Activated T-cell treated with anti-CD3 and anti-CD28 coated beads, Interleukin-2, amount 50 U/mL, for 4 hours (primary cell): ENCODE results near the gene CARS2. TPM values are rescaled to one million over a fixed set of nuclear protein-coding genes. Genes with fewer than 3 reads are reported as not detected.
"Not testable (repeated sequence)": the region's sequence is repeated elsewhere in the genome, so short reads cannot be mapped to it uniquely, and the experiment has no call there.

Experiments used
- ATAC-seq, 2 donors: fragments of 200-7000 bp; cut with Tn5 transposase; one replicate each; pipeline ENCODE4 v1.10.0; 2021
- DNase-seq: peaks from one replicate; pipeline ENCODE4 v3.0.0-alpha.2; 2020
- H3K27me3 Mint-ChIP-seq: one replicate; pipeline ENCODE4 v1.8.0; 2021; ENCODE audit warnings: low read depth, mixed read lengths
- H3K36me3 Mint-ChIP-seq: one replicate; pipeline ENCODE4 v1.8.0; 2022; ENCODE audit warnings: mixed read lengths; ENCODE audit not compliant: insufficient read depth
- H3K4me1 Mint-ChIP-seq: one replicate; pipeline ENCODE4 v1.8.0; 2021; ENCODE audit warnings: low read depth, mixed read lengths
- H3K4me3 Mint-ChIP-seq: one replicate; pipeline ENCODE4 v1.8.0; 2021; ENCODE audit warnings: mild to moderate bottlenecking, moderate library complexity, mixed read lengths
- H3K9me3 Mint-ChIP-seq: one replicate; pipeline ENCODE4 v1.8.0; 2021; ENCODE audit warnings: mixed read lengths
- total RNA-seq, 3 donors: library from RNA; stranded (reverse); gene quantifications; one replicate each; pipeline ENCODE4 v1.2.1, GENCODE V29; 2021

Gene CARS2
- total RNA-seq, 3 donors from 2014 or later: 72.6 to 97.4 (median 80.3) TPM

- Mint-ChIP-seq H3K4me1 (peaks cover 33% of the 10 kb centered on the region), H3K27me3 (no peaks in the 10 kb centered on the region), H3K9me3 (no peaks in the 10 kb centered on the region), H3K4me3 (no peak overlapping the region), H3K36me3 (peaks cover 41% of the 10 kb centered on the region)
- ATAC-seq: no peak
- DNase-seq: no peak
Observed at GRCh38 chr13:110699148-110700145, 6.5 kb downstream of the CARS2 start.

GRCh38 chr13:110698689-110699088, 7.2 kb downstream of the CARS2 start:
- H3K36me3 Mint-ChIP-seq: peaks cover 40% of the 10 kb centered on the region
- no peaks in the 10 kb centered on the region for H3K9me3 Mint-ChIP-seq
- H3K27me3 Mint-ChIP-seq: no peaks in the 10 kb centered on the region
- ATAC-seq (no peak), DNase-seq (no peak)
- H3K4me1 Mint-ChIP-seq: peaks cover 32% of the 10 kb centered on the region
- no peak overlapping the region for H3K4me3 Mint-ChIP-seq

DNA sequence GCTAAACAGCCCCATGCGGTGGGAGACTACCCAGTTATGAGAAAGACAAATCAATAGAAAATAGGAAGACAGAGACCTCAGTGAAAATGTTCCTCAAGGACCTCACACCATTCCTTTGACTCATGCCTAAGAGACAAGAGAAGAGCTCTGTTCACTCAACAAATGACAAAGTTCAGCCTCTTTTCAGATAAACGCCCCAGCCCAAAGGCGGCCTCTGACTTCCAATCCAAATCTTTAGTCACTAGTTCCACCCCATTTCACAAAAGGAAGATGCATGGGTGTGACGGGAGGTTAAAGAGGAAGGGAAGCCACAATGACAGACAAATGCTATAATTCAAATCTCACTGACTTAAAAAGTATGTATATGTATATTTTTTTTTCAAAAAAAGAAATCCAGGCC, 8.1 kb downstream of the CARS2 start:
- H3K4me3 Mint-ChIP-seq: no peak overlapping the region
- peaks cover 25% of the 10 kb centered on the region for H3K4me1 Mint-ChIP-seq
- peaks cover 36% of the 10 kb centered on the region for H3K36me3 Mint-ChIP-seq
- ATAC-seq: no peak
- DNase-seq: no peak
- no peaks in the 10 kb centered on the region for H3K27me3 Mint-ChIP-seq
- no peaks in the 10 kb centered on the region for H3K9me3 Mint-ChIP-seq

DNA sequence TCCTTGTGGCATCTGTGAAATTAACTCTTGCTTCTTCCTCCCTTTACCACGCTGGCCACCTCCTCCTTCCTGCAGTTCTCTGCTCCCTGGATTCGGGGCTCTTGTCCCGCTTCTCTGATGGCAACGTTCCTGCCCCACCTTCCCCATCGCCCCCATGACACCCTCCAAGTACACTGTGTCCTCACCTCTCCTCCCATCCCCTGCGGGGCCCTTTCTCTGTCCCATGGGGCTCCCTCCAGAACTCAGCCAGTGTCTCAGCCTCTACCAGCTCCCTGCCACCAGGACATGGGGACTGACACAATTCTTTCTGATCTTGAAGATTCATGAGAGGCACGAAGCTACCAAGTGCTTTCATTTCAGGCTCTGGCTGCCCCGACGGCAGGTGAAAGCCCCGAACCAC, 9.1 kb downstream of the CARS2 start:
- no peaks in the 10 kb centered on the region for H3K9me3 Mint-ChIP-seq
- DNase-seq (no peak), ATAC-seq (no peak)
- H3K4me1 Mint-ChIP-seq: peaks cover 17% of the 10 kb centered on the region
- peaks cover 30% of the 10 kb centered on the region for H3K36me3 Mint-ChIP-seq
- H3K4me3 Mint-ChIP-seq: no peak overlapping the region
- no peaks in the 10 kb centered on the region for H3K27me3 Mint-ChIP-seq

DNA sequence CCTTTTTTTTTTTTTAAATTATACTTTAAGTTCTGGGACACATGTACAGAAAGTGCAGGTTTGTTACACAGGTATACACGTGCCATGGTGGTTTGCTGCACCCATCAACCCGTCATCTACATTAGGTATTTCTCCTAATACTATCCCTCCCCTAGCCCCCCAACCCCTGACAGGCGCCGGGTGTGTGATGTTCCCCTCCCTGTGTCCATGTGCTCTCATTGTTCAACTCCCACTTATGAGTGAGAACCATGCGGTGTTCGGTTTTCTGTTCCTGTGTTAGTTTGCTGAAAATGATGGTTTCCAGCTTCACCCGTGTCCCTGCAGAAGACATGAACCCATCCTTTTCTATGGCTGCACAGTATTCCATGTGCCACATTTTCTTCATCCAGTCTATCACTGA, 10.1 kb downstream of the CARS2 start:
- not testable (repeated sequence) for DNase-seq, H3K4me3 Mint-ChIP-seq, H3K27me3 Mint-ChIP-seq, ATAC-seq, H3K9me3 Mint-ChIP-seq
- Mint-ChIP-seq H3K36me3 (peaks cover 27% of the 10 kb centered on the region), H3K4me1 (peaks cover 15% of the 10 kb centered on the region)

DNA sequence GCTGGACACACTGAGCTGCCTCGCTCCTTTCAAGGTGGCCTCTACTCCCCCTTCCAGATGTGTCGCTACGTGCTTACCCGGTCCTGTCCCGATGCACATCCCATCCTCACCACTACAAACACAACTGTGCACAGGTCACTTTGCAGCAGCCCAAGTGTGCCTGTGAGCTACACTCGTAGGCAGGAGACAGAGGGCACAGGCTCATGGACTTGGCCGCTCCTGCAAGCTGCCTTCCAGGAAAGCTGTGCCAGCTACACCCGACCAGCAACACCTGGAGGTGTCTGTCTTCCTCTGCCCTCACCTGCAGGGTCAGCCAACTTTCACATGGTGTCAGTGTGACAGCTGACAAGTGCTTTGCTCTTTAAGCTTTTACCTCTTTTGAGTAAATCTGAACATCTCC, 15.4 kb downstream of the CARS2 start:
- ATAC-seq: no peak
- H3K27me3 Mint-ChIP-seq: no peaks in the 10 kb centered on the region
- H3K36me3 Mint-ChIP-seq: peaks cover 9% of the 10 kb centered on the region
- DNase-seq: no peak
- no peaks in the 10 kb centered on the region for H3K4me1 Mint-ChIP-seq
- no peak overlapping the region for H3K4me3 Mint-ChIP-seq
- no peaks in the 10 kb centered on the region for H3K9me3 Mint-ChIP-seq

DNA sequence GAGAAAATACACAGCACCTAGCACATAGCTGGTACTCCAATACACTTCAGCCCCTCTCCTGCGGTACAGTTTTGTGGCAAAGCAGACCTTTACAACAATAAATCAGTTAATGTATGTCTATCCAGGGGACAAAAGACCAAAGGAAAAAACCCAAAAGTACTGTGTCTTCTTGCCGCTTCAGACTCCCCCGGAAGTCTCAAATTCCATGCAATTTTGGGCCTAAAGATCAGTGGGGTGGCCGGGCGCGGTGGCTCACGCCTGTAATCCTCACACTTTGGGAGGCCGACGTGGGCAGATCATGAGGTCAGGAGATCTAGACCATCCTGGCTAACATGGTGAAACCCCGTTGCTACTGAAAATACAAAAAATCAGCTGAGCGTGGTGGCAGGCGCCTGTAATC, 16.2 kb downstream of the CARS2 start:
- DNase-seq (no peak), ATAC-seq (no peak)
- no peak overlapping the region for H3K4me3 Mint-ChIP-seq
- no peaks in the 10 kb centered on the region for H3K9me3 Mint-ChIP-seq
- peaks cover 12% of the 10 kb centered on the region for H3K36me3 Mint-ChIP-seq
- no peaks in the 10 kb centered on the region for H3K27me3 Mint-ChIP-seq
- no peaks in the 10 kb centered on the region for H3K4me1 Mint-ChIP-seq

DNA sequence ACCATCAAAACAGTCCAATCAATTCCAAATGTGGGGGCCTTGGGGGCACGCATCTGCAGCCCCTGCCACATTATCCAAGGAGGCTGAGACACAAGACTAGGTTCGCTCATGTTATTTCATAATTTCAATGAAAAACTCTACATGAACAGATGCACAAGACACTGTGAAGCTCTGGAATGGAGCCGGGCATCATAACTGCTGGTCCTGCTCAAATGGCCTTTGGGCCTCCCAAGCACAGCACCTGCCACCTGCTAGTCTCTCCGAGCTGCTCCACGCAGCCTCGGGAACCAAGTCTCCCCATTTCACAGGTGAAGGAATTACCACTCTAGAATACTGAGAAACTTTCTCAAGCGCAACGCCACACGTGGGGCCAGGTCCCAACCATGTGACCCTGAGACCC, 16.9 kb downstream of the CARS2 start:
- DNase-seq: no peak
- no peak for ATAC-seq
- Mint-ChIP-seq H3K27me3 (no peaks in the 10 kb centered on the region), H3K4me1 (no peaks in the 10 kb centered on the region), H3K36me3 (peaks cover 12% of the 10 kb centered on the region), H3K9me3 (no peaks in the 10 kb centered on the region), H3K4me3 (no peak overlapping the region)

DNA sequence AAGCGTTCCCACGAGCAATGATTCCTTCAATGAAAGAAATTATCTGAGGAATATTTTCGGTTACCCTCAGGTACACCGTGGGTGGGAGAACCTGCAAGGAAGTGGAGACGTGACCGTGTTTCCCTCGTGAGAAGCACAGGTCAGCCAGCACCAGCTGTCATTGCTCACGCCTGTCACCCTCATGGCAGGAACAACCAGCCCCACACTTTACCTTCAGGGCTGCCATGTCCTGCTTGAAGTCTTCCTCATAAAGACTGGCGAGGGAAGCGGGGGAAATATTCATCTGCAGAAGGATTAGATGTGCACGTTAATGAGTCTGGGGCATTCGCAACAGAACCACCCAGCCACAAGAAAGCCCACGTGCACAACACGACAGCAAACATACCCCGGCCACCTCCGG, 18.2 kb downstream of the CARS2 start:
- H3K9me3 Mint-ChIP-seq: no peaks in the 10 kb centered on the region
- ATAC-seq (no peak), DNase-seq (no peak)
- peaks cover 10% of the 10 kb centered on the region for H3K36me3 Mint-ChIP-seq
- no peaks in the 10 kb centered on the region for H3K4me1 Mint-ChIP-seq
- H3K4me3 Mint-ChIP-seq: no peak overlapping the region
- no peaks in the 10 kb centered on the region for H3K27me3 Mint-ChIP-seq

GRCh38 chr13:110685305-110686020, 20.5 kb downstream of the CARS2 start:
- Mint-ChIP-seq H3K9me3 (no peaks in the 10 kb centered on the region), H3K27me3 (no peaks in the 10 kb centered on the region), H3K36me3 (peaks cover 17% of the 10 kb centered on the region), H3K4me3 (no peak overlapping the region), H3K4me1 (no peaks in the 10 kb centered on the region)
- DNase-seq (no peak), ATAC-seq (no peak)

- DNase-seq (no peak), ATAC-seq (no peak)
- H3K4me1 Mint-ChIP-seq: no peaks in the 10 kb centered on the region
- H3K36me3 Mint-ChIP-seq: peaks cover 17% of the 10 kb centered on the region
- no peak overlapping the region for H3K4me3 Mint-ChIP-seq
- H3K9me3 Mint-ChIP-seq: no peaks in the 10 kb centered on the region
- no peaks in the 10 kb centered on the region for H3K27me3 Mint-ChIP-seq
Observed at GRCh38 chr13:110684388-110685056, 21.4 kb downstream of the CARS2 start.

- Mint-ChIP-seq H3K27me3 (no peaks in the 10 kb centered on the region), H3K9me3 (no peaks in the 10 kb centered on the region), H3K4me1 (no peaks in the 10 kb centered on the region), H3K4me3 (no peak overlapping the region), H3K36me3 (peaks cover 18% of the 10 kb centered on the region)
- DNase-seq (no peak), ATAC-seq (no peak)
Observed at GRCh38 chr13:110683921-110684320, 22.0 kb downstream of the CARS2 start.

DNA sequence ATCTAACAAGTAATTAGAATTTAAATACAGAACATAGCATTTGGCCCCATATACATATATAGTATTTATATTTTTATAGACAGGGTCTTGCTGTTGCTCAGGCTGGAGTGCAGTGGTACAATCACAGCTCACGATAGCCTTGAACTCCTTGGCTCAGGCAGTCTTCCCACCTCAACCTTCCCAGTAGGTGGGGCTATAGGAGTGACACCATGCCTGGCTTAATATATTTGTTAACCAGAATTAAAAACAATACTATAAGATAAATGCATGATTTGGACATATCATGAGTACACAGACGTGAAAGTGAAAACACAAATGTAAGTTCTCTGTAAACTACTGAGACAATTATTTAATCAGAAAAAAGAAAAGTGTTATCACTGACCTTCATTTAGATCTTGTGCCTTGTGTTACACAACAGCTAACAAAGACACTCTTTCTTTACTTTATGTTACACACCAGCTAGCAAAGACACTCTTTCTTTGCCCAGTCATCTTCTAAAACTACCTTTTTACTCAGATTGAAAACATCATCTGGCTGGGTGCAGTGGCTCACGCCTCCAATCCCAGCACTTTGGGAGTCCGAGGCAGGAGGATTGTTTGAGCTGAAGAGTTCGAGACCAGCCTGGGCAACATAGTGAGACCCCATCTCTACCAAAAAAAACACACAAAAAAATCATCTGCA, 22.6 kb downstream of the CARS2 start:
- Mint-ChIP-seq H3K4me1 (peaks cover 1% of the 10 kb centered on the region), H3K9me3 (no peaks in the 10 kb centered on the region), H3K4me3 (no peak overlapping the region), H3K27me3 (no peaks in the 10 kb centered on the region), H3K36me3 (peaks cover 23% of the 10 kb centered on the region)
- DNase-seq: no peak
- ATAC-seq: peak in 1 of 2 donors; percentile 62

DNA sequence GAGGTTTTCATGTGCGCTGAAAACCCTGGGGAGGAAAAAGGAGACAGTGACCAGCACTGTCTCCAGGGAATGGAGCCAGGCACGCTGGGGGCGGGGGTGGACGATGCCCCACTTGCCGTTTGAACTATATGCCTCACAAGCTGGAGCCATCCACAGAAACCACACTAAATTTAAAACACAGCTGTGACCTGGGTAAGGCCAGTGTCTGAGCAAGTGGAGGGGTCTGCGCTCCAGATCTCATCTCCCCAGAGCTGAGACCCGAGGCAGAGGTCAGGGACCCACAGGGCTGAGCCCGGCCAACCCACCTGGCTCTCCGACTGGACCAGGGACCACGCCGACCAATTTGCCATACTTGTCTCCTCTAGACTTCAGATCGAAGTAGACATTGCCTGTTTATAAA, 23.2 kb downstream of the CARS2 start:
- no peaks in the 10 kb centered on the region for H3K27me3 Mint-ChIP-seq
- peaks cover 28% of the 10 kb centered on the region for H3K36me3 Mint-ChIP-seq
- peaks cover 5% of the 10 kb centered on the region for H3K4me1 Mint-ChIP-seq
- no peak for ATAC-seq
- no peak overlapping the region for H3K4me3 Mint-ChIP-seq
- DNase-seq: no peak
- H3K9me3 Mint-ChIP-seq: no peaks in the 10 kb centered on the region
